Omental fat pad (tissue), 4 donors: Measurements from ENCODE around the gene FAM117A. TPM values are rescaled to one million over a fixed set of nuclear protein-coding genes. Genes with fewer than 3 reads are reported as not detected.

Experiments used
- ATAC-seq: fragments of 150-250 bp; one replicate; pipeline ENCODE4 v1.9.1; 2016; ENCODE audit warnings: mild to moderate bottlenecking, moderate library complexity; ENCODE audit not compliant: low FRiP score
- DNase-seq: peaks from one replicate; pipeline ENCODE4 v3.0.0-alpha.2; 2019; ENCODE audit warnings: low spot score
- total RNA-seq, 4 donors: library from RNA; depleted of rRNA; stranded (reverse); fragments of >200 nt; gene quantifications; one replicate each; pipeline ENCODE4 v1.1.0, GENCODE V29; 2016
- TF ChIP-seq, protein P1 (sequence below), 3 donors: fragments of 450-650 bp; IDR thresholded peaks; one replicate each; pipeline ENCODE4 v1.5.1; 2016 to 2017; ENCODE audit warnings: antibody characterized with exemption in 3 of 3, mild to moderate bottlenecking in 3 of 3, moderate library complexity in 2 of 3

The FAM117A gene
- total RNA-seq, 4 donors from 2014 or later, result 4.1 to 15.8 (median 10.7) TPM

DNA sequence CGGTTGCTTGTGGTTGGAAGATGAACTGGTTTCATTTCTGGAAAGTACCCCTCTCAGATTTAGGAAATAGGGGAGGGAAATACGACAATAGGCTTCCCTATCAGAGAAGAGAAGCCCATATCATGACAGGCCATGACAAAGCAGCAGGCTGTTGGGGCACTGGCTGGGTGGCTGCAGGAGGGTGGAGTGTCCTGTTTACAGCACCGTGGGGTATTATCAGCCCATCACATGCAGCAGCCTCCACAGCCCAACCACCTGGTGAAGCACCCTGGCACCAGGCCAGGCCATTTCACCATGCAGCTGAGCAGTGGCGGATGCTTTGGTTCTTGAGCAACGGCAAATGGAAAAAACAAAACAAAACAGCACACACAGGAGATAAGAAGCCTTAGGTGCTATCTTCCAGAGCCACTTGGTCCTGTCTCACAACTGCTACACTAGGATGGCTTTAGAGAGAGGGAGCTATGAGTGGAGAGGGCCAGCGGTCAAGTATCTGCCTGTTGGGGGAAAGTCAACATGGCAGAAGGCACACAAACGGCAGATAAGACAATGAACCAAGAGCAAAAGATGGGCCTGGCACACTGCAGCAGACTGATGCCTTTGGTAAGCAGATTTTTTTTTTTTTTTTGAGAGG is 24.2 kb downstream of the FAM117A start:
- peak; percentile 66 for ATAC-seq
- peak; percentile 71 for DNase-seq
- TF ChIP-seq, protein P1, sequence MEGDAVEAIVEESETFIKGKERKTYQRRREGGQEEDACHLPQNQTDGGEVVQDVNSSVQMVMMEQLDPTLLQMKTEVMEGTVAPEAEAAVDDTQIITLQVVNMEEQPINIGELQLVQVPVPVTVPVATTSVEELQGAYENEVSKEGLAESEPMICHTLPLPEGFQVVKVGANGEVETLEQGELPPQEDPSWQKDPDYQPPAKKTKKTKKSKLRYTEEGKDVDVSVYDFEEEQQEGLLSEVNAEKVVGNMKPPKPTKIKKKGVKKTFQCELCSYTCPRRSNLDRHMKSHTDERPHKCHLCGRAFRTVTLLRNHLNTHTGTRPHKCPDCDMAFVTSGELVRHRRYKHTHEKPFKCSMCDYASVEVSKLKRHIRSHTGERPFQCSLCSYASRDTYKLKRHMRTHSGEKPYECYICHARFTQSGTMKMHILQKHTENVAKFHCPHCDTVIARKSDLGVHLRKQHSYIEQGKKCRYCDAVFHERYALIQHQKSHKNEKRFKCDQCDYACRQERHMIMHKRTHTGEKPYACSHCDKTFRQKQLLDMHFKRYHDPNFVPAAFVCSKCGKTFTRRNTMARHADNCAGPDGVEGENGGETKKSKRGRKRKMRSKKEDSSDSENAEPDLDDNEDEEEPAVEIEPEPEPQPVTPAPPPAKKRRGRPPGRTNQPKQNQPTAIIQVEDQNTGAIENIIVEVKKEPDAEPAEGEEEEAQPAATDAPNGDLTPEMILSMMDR (IDR thresholded peaks at IDR 0.05), result no peak

DNA sequence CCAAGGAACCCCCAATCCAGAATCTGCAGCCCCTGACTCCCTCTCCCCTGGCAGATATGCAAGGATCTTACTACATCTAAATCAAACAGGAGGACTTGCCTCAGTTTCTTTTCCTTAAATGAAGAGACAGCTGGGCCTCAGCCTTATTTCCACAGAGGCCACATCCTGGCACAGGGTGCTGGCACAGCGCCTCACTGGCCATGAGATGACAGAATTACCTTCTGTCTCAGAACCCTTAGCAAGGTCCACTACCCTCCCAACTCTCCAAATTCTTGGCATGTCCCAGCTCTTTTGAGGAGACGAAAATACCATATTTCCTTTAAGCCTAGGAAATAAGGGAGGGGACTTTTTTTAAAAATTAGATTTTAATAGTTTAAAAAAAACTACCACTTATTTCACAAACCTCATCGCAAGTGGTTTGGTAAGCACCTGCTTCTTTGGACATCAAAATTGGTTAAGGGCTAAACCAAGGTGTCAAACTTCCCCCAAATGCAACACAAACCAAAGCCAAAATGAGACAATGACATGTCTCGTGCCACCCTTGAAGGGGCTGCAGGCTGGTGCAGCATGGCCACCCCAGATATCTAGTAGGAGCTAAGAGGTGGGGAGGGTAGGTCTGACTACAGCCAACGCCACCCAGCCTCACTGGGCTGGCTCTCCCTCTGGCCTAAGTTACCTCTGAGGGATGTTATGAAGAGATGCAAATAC is 25.3 kb downstream of the FAM117A start:
- TF ChIP-seq, protein P1 (IDR thresholded peaks at IDR 0.05), result no peak
- ATAC-seq (no peak), DNase-seq (no peak)

GRCh38 chr17:49734515-49735490 is 29.1 kb downstream of the FAM117A start:
- DNase-seq (no peak), ATAC-seq (no peak)
- TF ChIP-seq, protein P1 (IDR thresholded peaks at IDR 0.05), result no peak

GRCh38 chr17:49731435-49731831 is 32.5 kb downstream of the FAM117A start:
- no peak for DNase-seq
- TF ChIP-seq, protein P1 (IDR thresholded peaks at IDR 0.05), result no peak
- no peak for ATAC-seq

- DNase-seq, result no peak
- TF ChIP-seq, protein P1 (IDR thresholded peaks at IDR 0.05), result no peak
- no peak for ATAC-seq
These were observed 33.0 kb downstream of the FAM117A start for GRCh38 chr17:49730785-49731434.

GRCh38 chr17:49730078-49730784 is 33.7 kb downstream of the FAM117A start:
- TF ChIP-seq, protein P1 (IDR thresholded peaks at IDR 0.05), result no peak
- peak; percentile 25 for DNase-seq
- ATAC-seq, result peak; percentile 90
